ENCODE data around the gene TSPAN3.

DNA sequence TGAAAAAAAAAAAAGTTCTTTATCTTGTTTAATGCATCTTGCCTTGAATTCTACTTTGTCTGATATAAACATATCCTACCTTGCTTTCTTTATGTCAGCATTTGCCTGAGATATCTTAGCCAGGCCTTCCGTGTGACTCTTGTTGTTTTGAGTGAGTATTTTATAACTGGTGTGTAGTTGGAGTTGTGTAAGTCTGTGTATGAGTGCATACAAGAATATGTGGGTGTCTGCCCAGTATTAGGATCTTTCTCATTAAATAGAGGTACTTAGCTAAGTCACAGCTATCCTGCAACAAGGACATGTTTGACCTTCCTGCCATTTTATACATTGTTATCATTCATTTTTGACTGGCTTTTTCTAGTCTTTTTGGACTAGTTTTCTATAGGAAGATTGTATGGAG lies 22.5 kb upstream of the TSPAN3 start:
- TF ChIP-seq, protein P1, sequence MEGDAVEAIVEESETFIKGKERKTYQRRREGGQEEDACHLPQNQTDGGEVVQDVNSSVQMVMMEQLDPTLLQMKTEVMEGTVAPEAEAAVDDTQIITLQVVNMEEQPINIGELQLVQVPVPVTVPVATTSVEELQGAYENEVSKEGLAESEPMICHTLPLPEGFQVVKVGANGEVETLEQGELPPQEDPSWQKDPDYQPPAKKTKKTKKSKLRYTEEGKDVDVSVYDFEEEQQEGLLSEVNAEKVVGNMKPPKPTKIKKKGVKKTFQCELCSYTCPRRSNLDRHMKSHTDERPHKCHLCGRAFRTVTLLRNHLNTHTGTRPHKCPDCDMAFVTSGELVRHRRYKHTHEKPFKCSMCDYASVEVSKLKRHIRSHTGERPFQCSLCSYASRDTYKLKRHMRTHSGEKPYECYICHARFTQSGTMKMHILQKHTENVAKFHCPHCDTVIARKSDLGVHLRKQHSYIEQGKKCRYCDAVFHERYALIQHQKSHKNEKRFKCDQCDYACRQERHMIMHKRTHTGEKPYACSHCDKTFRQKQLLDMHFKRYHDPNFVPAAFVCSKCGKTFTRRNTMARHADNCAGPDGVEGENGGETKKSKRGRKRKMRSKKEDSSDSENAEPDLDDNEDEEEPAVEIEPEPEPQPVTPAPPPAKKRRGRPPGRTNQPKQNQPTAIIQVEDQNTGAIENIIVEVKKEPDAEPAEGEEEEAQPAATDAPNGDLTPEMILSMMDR (IDR thresholded peaks at IDR 0.05; ENCODE audit: low read depth, low read length), result no peak
- TF ChIP-seq POLR2A (IDR thresholded peaks at IDR 0.05; ENCODE audit: extremely low read depth, insufficient read length), result no peak
